SU-DHL-6 (cell line): ENCODE measurements around the gene UNC13B.

Source experiments
- EZH2phosphoT487 ChIP-seq: fragments of 200-600 bp; sonication (generic), shearing (Covaris generic); conservative IDR thresholded peaks from 2 replicates; pipeline ENCODE4 v1.6.1; 2018; ENCODE audit warnings: mild to moderate bottlenecking, antibody characterized with exemption, low read length, moderate library complexity, mixed read lengths
- TF ChIP-seq, protein P1 (sequence below): fragments of 200-600 bp; sonication (generic); IDR thresholded peaks from one replicate; pipeline ENCODE4 v1.5.1; 2017; ENCODE audit warnings: antibody characterized with exemption, mild to moderate bottlenecking, low read length, moderate library complexity; ENCODE audit not compliant: insufficient read depth, poor library complexity, severe bottlenecking

DNA sequence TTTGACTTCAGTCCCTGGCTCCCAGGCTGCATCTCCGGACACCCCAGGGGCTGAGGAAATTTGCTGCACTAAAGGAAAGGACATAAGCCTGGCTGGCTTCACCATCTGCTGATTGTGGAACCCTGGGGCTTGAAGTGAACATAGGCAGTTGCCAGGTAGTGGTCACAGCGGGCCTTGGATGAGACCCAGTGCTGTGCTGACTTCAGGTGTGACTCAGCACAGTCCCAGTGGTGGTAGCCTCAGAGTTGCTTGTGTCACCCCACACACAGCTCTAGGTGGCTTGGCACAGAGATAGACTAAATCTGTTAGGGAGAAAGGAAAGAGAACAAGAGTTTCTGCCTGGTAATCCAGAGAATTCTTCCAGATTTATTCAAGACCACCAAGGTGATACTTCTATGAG is 292.0 kb downstream of the UNC13B start:
- TF ChIP-seq, protein P1, sequence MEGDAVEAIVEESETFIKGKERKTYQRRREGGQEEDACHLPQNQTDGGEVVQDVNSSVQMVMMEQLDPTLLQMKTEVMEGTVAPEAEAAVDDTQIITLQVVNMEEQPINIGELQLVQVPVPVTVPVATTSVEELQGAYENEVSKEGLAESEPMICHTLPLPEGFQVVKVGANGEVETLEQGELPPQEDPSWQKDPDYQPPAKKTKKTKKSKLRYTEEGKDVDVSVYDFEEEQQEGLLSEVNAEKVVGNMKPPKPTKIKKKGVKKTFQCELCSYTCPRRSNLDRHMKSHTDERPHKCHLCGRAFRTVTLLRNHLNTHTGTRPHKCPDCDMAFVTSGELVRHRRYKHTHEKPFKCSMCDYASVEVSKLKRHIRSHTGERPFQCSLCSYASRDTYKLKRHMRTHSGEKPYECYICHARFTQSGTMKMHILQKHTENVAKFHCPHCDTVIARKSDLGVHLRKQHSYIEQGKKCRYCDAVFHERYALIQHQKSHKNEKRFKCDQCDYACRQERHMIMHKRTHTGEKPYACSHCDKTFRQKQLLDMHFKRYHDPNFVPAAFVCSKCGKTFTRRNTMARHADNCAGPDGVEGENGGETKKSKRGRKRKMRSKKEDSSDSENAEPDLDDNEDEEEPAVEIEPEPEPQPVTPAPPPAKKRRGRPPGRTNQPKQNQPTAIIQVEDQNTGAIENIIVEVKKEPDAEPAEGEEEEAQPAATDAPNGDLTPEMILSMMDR = no peak
- no peak for TF ChIP-seq EZH2phosphoT487
